Stimulated activated CD4-positive, alpha-beta T cell treated with anti-CD3 and anti-CD28 coated beads, Interleukin-12 subunit alpha, Interleukin-12 subunit beta, amount 100 ng/mL, for 24 hours (primary cell): ENCODE data around the gene AGAP5.
"Not testable (repeated sequence)": the region's sequence is repeated elsewhere in the genome, so short reads cannot be mapped to it uniquely, and the experiment has no call there.

Experiments
- DNase-seq, 2 experiments: peaks; one replicate each; pipeline ENCODE4 v3.0.0-alpha.2; 2020; ENCODE audit warnings: low read depth in 2 of 2

Gene AGAP5

GRCh38 chr10:73714483-73714882, 16.6 kb upstream of the AGAP5 start:
- DNase-seq = not testable (repeated sequence)

- DNase-seq = not testable (repeated sequence)
Measured at GRCh38 chr10:73713912-73714311, 16.0 kb upstream of the AGAP5 start.

GRCh38 chr10:73711683-73712082, 13.8 kb upstream of the AGAP5 start:
- not testable (repeated sequence) for DNase-seq

GRCh38 chr10:73708122-73708521, 10.2 kb upstream of the AGAP5 start:
- not testable (repeated sequence) for DNase-seq

- not testable (repeated sequence) for DNase-seq
Measured at GRCh38 chr10:73707628-73708027, 9.7 kb upstream of the AGAP5 start.

- not testable (repeated sequence) for DNase-seq
Measured at GRCh38 chr10:73706488-73706887, 8.6 kb upstream of the AGAP5 start.

GRCh38 chr10:73705506-73706072, 7.7 kb upstream of the AGAP5 start:
- DNase-seq = not testable (repeated sequence)

- not testable (repeated sequence) for DNase-seq
Measured at GRCh38 chr10:73703924-73704323, 6.0 kb upstream of the AGAP5 start.

- DNase-seq = not testable (repeated sequence)
Measured at GRCh38 chr10:73698819-73699218, 910 bp upstream of the AGAP5 start.

- DNase-seq = not testable (repeated sequence)
Measured at GRCh38 chr10:73695302-73695701, 2.6 kb downstream of the AGAP5 start.

- DNase-seq = not testable (repeated sequence)
Measured at GRCh38 chr10:73690755-73691154, 7.2 kb downstream of the AGAP5 start.

GRCh38 chr10:73689596-73689995, 8.3 kb downstream of the AGAP5 start:
- DNase-seq = not testable (repeated sequence)

- DNase-seq = not testable (repeated sequence)
Measured at GRCh38 chr10:73687641-73688040, 10.3 kb downstream of the AGAP5 start.

GRCh38 chr10:73674546-73674945, 23.4 kb downstream of the AGAP5 start:
- not testable (repeated sequence) for DNase-seq

- not testable (repeated sequence) for DNase-seq
Measured at GRCh38 chr10:73668378-73668777, 29.5 kb downstream of the AGAP5 start.

- not testable (repeated sequence) for DNase-seq
Measured at GRCh38 chr10:73666153-73666809, 31.6 kb downstream of the AGAP5 start.

GRCh38 chr10:73665581-73665980, 32.3 kb downstream of the AGAP5 start:
- not testable (repeated sequence) for DNase-seq

GRCh38 chr10:73664156-73665040, 33.5 kb downstream of the AGAP5 start:
- DNase-seq = not testable (repeated sequence)

GRCh38 chr10:73663621-73664020, 34.3 kb downstream of the AGAP5 start:
- DNase-seq = not testable (repeated sequence)

GRCh38 chr10:73662705-73663104, 35.2 kb downstream of the AGAP5 start:
- DNase-seq = not testable (repeated sequence)

GRCh38 chr10:73655990-73656298, 42.0 kb downstream of the AGAP5 start, which contains the start of gene SYNPO2L:
TSS of gene SYNPO2L (minus strand) at chr10:73656029. CDS start at chr10:73655922, 107 bp downstream.
- DNase-seq = no peak

- no peak for DNase-seq
Measured at GRCh38 chr10:73655257-73655989, 42.5 kb downstream of the AGAP5 start.
